GM18520 (cell line): Measurements from ENCODE around the gene ZCCHC24.
A peak's percentile ranks its signal among the peaks of the same experiment; 100 is the strongest.
"Not testable (repeated sequence)": the region's sequence is repeated elsewhere in the genome, so short reads cannot be mapped to it uniquely, and the experiment has no call there.

Source experiments
- ATAC-seq: cut with Tn5 transposase; IDR thresholded peaks from one replicate; pipeline ENCODE4 v1.9.1; 2021; ENCODE audit not compliant: unreplicated experiment

ZCCHC24 gene

DNA sequence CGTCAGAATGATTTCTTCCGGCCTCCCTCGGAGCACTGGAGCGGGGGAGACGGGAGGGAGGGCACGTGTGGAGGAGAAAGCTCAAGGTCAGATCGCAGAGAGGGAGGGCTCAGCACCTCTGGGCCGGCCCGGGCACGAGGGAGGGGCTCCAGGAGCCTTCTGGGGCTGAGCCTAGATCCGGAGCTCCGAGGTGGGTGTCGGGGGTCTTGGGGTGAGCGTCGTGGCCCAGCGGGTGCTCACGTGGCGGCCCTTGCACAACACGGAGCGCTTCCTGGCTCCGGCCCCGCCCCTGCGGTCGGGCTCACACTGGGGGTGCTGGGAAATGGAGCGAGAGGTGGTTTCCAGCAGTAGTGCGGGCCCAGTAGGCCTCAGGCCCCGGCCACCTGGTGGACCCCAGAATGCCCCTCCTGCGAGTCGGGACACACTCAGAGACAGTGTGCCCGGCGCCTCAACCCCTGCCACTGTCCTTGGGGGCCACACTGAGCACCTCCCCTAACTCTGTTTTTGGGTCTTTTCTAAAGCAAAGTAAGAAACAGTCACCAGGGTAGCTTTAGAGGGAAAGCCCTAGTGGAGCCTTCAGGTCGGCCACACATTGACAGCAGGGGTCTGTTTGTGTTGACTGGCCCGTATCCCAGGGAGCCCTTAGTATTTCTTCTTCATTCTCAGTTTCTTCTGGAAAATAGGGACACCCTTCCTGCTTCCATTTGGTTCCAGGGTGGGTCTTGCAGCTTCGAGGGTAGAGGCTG lies 97.4 kb downstream of the ZCCHC24 start:
- peak; percentile 51 for ATAC-seq

GRCh38 chr10:79347226-79347893 lies 98.1 kb downstream of the ZCCHC24 start, which contains the start of gene PPIF:
Gene PPIF, plus strand, starts transcription at chr10:79347469. Its CDS starts 80 bp downstream, at chr10:79347549.
- peak; percentile 61 for ATAC-seq

GRCh38 chr10:79346388-79347225 lies 98.8 kb downstream of the ZCCHC24 start:
- ATAC-seq: no peak

DNA sequence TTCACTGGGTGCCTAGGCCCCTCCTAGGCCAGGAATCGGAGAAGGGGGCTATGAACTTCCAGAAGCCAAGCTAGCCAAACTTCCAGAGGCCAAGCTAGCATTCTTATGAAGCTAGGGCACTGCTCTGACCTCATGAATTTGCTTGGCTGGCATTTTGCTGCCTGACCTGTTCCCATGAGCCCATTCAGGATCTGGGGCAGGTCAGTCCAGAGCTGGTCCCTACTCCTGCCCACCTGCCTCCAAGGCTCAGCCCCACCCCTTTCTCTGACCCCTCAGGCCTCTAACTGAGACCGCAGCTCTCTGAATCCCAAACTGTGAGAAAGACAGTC lies 99.4 kb downstream of the ZCCHC24 start:
- ATAC-seq: no peak

- no peak for ATAC-seq
Measured at GRCh38 chr10:79345241-79346011, 100.0 kb downstream of the ZCCHC24 start.

DNA sequence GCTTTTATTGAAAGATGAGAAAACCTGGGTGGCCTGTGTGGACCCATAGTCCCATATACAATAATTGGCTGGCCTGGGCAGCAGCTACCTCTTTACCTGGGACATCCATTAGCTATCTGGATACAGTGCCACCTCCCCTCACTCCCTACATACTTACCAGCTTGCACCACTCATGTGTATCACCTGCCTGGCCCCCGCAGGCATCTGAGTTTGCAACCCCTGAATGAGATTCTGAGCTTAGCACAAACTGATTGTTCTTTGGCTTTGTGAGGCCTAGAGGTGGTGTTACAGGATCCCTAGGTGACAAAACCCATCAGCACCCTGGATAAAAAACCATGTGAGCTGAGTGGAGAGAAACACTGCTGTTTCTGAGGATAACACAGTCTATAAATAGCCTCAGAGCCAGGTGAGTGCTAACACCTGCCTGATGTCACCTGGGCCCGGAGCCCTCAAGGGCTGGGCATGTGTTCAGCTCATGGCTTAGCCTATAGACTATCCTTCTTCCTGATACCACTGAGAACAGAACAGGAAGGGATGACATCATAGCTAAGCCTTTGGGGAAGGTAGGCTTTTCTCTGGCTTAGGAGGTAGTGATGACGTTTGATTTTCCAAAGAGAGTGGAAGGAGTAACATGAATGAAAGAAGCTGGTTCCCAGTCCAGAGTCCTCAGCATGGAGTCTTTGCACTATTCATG lies 100.8 kb downstream of the ZCCHC24 start:
- ATAC-seq: no peak

DNA sequence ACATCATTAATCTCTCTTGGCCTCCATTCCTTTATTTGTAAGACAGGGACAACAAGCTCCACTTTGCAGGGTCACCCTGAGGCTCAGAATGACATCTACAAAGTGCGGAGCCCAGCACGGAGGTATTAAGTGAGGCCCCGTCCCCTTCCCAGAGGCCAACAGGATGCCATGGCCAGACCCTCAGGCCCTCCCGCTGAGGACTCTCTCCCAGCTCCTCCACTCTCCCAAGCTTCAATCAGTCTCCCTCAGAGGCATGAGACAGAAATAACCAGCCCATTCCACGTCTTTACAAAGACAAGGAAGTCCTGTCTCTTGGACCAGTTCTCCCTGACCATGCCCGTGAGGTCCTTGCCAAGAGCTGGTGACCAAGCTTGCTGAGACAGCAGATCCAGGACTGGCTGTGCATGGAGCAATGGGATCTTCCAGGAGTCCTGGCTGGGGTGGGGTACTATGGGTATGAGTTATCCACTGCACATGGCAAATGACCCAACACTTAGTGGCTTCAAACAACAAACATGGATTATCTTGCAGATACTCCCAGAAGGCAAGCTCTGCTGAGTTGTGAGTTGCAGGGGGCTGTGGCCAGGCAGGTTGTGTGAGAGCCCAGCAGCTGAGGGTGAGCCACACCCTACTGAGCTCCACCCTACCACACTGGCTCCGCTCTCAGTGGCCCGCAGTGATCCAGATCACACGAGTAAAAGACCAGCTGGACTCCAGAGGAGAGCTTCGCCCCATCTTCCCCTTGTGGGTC lies 102.4 kb downstream of the ZCCHC24 start:
- ATAC-seq: no peak

DNA sequence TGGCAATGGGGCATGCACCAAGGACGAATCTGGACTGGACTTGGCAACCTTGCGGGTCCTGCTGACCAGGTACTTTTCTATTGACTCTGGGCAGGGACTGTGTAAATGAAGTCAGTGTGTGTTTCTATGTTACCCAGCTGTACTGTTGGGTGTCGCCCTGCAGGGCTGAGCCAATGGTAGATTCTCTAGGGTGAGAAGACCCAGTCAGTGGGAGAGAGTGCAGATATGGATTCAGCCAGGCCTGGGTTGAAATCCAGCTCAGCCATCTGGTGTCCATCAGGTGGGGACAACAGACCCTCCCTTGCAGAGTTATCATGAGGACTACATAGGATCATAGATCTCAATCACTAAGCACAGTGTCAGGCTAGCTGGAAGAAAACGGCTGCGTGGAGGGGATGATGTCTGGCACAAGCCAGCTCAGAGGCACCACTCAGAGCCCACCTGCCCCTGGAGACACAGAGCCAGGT lies 103.1 kb downstream of the ZCCHC24 start:
- no peak for ATAC-seq

- ATAC-seq: no peak
Measured at GRCh38 chr10:79340646-79341244, 104.7 kb downstream of the ZCCHC24 start.

GRCh38 chr10:79339266-79339665 lies 106.2 kb downstream of the ZCCHC24 start:
- ATAC-seq: no peak

DNA sequence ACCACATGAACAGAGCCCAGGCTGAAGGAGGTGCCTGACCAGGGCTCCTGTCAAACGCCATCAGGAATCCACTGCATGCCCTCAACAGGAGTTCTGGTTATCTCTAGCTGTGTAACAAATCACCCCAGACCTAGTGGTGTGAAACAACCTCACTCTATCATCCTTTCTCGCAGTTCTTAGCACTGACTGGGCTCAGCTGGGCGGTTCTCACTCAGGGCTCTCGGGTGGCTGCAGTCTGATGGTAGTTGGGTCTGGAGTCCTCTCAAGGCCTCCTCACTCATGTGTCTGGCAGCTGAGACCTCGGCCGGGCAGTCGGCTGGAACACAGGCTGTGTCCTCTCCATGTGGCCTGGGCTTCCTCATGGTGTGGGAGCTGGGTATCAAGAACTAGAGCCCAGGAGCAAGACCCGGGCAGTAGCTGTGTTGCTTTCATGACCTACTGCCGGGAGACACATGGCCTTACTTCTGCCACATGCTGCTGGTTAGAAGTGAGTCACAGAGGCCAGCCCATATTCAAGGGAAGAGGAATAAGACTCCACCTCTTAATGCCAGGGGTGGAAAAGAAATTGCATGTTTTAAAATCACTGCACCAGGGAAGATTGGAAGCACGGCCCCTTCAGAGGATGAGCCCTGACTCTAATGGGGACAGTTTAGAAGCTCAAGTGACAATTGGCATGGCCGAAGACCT lies 107.5 kb downstream of the ZCCHC24 start:
- ATAC-seq: not testable (repeated sequence)

DNA sequence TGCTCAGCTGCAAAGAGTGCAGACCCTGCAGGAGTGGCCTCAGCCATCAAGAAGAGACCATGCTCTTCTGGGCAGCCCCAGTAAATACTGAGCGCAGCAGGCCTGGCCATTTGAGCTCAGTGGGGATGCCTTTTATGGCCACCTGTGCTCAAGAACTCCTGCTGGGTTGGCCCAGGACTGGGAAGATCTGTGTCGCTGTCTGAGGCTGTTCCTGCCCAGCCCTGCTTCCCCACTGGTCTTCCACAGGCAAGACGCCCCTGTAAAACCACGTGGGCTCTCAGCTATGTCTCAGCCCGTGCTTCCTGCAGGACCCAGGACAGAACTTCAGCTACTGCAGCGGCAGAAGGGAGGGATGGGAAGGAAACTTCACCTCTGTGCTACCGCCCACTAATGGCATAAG lies 108.7 kb downstream of the ZCCHC24 start:
- ATAC-seq: no peak

DNA sequence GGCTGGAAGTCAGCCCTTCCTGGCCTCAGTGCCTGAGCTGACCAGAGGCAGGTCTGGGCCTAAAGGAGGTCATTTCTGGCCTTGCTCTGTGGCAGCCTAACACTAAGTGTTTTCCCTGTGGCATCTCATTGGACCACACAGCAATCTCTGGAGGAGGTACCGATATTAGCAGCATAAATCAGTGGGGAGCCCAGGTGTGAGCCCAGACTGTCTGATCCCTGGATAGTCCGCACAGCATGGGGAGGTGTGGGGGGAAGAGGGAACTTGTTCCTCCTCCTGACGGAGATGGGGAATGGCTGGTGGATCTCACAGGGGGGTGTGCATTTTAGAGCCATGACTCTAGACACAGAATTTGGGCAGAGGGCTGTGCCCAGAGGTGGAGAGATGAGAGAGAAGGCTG lies 109.1 kb downstream of the ZCCHC24 start:
- no peak for ATAC-seq

- no peak for ATAC-seq
Measured at GRCh38 chr10:79335470-79336235, 109.8 kb downstream of the ZCCHC24 start.

- no peak for ATAC-seq
Measured at GRCh38 chr10:79335094-79335469, 110.3 kb downstream of the ZCCHC24 start.

DNA sequence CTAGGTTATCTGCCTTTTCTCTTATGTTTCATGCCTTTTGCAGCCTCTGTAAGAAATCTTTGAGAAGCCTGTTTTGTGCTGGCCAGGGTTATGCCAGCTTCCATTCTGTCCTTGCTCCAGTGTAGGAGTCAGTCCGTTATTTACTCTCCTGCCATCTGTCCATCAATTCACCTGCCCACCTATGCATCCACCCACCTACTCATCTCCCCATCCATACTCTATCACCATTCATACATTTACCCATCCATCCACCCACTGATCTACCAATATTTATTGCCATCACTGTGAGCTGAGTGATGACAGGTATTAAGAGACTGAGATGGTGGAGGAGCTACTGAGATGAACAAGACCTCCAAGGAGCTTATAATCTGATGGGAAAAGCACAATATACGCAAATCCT lies 110.9 kb downstream of the ZCCHC24 start:
- ATAC-seq: no peak

- ATAC-seq: no peak
Measured at GRCh38 chr10:79333513-79333912, 111.9 kb downstream of the ZCCHC24 start.
